ENCODE measurements around the gene AQP2.

GRCh38 chr12:49950273-49951251 is at the start of gene AQP2:
- TF ChIP-seq EZH2 (IDR thresholded peaks at IDR 0.05; ENCODE audit: borderline replicate concordance): no peak
- no peak for TF ChIP-seq CTCF (IDR thresholded peaks at IDR 0.05; ENCODE audit: poor library complexity)
- no peak for TF ChIP-seq EZH2phosphoT487 (IDR thresholded peaks at IDR 0.05; ENCODE audit: low read depth, severe bottlenecking, unreplicated experiment)

Data from hepatocyte (in vitro differentiated cells).